Neural cell (in vitro differentiated cells): ENCODE data around the gene CCDC50.

ENCODE experiments used
- EZH2 ChIP-seq: fragments of 200-600, 300-800 bp; shearing (Covaris generic), sonication (generic); IDR thresholded peaks from 2 replicates; pipeline ENCODE4 v1.6.1; 2014; ENCODE audit warnings: antibody characterized with exemption, low read length, borderline replicate concordance, mild to moderate bottlenecking; ENCODE audit not compliant: insufficient read depth, poor library complexity, severe bottlenecking
- POLR2AphosphoS5 ChIP-seq: IDR thresholded peaks from 2 replicates; pipeline ENCODE4 v1.6.1; 2012
- TF ChIP-seq, protein P1 (sequence below): IDR thresholded peaks from 2 replicates; pipeline ENCODE4 v1.6.1; 2012; ENCODE audit warnings: borderline replicate concordance

DNA sequence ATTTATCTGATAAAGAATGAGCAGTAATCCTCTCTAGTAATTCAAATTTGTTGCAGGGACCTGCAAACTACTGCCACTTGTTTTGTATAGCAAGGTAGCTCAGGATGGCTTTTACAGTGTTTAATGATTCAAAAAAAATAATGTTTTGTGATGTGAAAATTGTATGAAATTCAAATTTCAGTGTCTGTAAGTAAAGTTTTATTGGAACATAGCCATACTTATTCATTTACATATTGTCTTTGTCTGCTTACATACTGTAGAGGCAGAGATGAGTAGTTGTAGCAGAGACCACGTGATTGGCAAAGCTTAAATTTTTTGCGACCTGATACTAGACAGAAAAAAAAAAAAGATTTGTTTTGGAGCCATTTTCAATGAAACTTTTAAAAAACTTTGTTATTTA is 7.6 kb downstream of the CCDC50 start:
- TF ChIP-seq EZH2, result no peak
- TF ChIP-seq POLR2AphosphoS5, result no peak
- TF ChIP-seq, protein P1, sequence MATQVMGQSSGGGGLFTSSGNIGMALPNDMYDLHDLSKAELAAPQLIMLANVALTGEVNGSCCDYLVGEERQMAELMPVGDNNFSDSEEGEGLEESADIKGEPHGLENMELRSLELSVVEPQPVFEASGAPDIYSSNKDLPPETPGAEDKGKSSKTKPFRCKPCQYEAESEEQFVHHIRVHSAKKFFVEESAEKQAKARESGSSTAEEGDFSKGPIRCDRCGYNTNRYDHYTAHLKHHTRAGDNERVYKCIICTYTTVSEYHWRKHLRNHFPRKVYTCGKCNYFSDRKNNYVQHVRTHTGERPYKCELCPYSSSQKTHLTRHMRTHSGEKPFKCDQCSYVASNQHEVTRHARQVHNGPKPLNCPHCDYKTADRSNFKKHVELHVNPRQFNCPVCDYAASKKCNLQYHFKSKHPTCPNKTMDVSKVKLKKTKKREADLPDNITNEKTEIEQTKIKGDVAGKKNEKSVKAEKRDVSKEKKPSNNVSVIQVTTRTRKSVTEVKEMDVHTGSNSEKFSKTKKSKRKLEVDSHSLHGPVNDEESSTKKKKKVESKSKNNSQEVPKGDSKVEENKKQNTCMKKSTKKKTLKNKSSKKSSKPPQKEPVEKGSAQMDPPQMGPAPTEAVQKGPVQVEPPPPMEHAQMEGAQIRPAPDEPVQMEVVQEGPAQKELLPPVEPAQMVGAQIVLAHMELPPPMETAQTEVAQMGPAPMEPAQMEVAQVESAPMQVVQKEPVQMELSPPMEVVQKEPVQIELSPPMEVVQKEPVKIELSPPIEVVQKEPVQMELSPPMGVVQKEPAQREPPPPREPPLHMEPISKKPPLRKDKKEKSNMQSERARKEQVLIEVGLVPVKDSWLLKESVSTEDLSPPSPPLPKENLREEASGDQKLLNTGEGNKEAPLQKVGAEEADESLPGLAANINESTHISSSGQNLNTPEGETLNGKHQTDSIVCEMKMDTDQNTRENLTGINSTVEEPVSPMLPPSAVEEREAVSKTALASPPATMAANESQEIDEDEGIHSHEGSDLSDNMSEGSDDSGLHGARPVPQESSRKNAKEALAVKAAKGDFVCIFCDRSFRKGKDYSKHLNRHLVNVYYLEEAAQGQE, result no peak
